ENCODE data around the gene GALNS. TPM values are rescaled to one million over a fixed set of nuclear protein-coding genes. Genes with fewer than 3 reads are reported as not detected.
A peak's percentile ranks its signal among the peaks of the same experiment; 100 is the strongest.

GALNS gene
- polyA plus RNA-seq, 6 donors from 2014 or later, result 6.1 to 21.4 (median 9.5) TPM

DNA sequence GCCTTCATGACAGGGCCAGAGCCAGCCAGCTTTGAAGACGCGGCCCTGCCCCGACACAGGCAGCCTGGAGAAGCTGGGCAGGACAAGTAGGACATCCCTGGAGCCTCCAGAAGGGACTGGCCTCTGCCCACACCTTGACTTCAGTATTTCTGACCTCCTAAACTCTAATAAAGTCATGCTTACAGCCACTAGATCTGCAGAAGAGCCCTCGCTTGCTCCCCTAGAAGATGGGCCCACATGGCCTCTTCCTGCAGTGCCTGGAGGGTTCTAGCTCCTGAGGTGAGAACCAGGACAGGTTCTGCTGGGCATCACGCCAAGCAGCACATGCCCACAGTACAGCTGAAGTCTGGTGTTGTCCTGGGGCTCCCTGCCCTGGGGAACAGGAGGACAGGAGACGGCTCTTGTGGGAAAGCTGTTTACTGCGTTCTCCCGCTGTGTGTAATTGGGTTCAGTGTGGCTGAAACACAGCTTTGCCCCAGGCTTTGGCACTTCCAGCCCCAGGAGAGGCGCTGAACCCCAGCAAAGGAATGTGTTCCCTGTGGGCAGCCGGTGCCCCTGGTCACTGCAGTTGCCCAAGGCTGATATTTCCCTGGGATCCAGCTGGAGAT, 47.6 kb downstream of the GALNS start:
- Mint-ChIP-seq H3K27me3 (no peaks in the 10 kb centered on the region), H3K9me3 (no peaks in the 10 kb centered on the region), H3K4me1 (peaks cover 12 to 35% (median 16%) of the 10 kb centered on the region in 3 donors), H3K4me3 (peak overlapping the region in 6 of 8 donors; percentile 20 to 93 (median 26)), H3K27ac (no peak overlapping the region), H3K36me3 (no peaks in the 10 kb centered on the region)
- ATAC-seq (ENCODE audit: low read depth in 2 of 2), result no peak
- no peak for DNase-seq

DNA sequence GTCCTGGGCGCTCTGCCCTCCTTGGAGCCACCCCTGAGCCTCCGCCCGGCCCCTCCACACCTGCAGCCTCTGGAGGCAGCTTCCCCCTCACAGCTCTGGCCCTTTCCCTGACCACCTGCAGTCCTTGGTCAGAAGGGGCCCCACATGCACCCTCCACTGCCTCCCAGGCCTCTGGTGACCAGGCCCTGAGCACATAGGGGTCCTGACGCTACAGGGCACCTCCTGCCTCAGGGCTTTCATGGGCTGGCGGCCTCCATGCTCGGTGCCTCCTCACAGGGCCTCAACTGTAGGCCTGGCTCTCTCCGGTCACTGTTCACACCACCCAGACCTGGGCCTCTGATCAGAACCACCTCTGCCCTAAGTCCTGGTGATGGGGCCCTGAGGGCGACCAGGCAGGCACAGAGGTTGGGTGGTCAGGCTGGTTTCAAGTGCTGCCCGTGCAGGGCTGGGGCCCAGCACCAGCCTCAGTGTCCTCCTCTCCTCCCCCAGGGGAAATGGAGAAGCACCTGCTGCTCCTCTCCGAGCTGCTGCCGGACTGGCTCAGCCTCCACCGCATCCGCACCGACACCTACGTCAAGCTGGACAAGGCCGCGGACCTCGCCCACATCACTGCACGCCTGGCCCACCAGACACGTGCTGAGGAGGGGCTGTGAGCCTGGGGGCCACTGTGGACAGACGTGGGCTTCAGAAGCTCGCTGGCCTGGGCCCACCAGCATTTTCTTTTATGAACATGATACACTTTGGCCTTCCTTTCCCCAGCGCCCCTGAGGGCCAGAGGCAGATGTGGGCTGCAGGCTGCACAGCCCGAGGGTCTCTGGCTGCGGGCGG, 48.9 kb downstream of the GALNS start:
- Mint-ChIP-seq H3K4me3 (peak overlapping the region in 3 of 8 donors; percentile 25 to 93 (median 29)), H3K27me3 (no peaks in the 10 kb centered on the region)

DNA sequence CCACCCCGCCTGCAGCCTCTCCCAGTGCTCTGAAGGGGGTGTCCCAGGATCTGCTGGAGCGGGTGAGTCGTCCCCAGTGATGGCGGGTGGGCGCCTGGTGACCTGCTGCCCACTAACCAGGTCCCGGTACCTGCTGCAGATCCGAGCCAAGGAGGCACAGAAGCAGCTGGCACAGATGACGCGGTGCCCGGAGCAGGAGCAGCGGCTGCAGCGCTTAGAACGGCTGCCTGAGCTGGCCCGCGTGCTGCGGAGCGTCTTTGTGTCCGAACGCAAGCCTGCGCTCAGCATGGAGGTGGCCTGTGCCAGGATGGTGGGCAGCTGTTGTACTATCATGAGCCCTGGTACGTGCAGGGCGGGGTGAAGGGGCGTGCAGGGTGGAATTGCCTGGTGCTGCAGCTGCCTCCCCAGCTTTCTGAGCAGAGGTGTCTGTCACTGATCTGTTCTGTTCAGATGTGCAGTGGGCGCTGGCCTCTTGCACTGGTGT, 49.6 kb downstream of the GALNS start:
- H3K27me3 Mint-ChIP-seq, result no peaks in the 10 kb centered on the region
- no peak for ATAC-seq (ENCODE audit: low read depth in 2 of 2)
- H3K4me1 Mint-ChIP-seq, result peaks cover 17 to 29% (median 19%) of the 10 kb centered on the region in 3 donors
- no peak overlapping the region for H3K27ac Mint-ChIP-seq
- H3K4me3 Mint-ChIP-seq, result peak overlapping the region in 1 of 8 donors; percentile 9
- H3K9me3 Mint-ChIP-seq, result no peaks in the 10 kb centered on the region
- no peaks in the 10 kb centered on the region for H3K36me3 Mint-ChIP-seq
- no peak for DNase-seq

More for the DNA sequence above, 48.9 kb downstream of the GALNS start:
- DNase-seq, result no peak
- Mint-ChIP-seq H3K36me3 (no peaks in the 10 kb centered on the region), H3K9me3 (no peaks in the 10 kb centered on the region), H3K4me1 (peaks cover 14 to 35% (median 17%) of the 10 kb centered on the region in 3 donors), H3K27ac (peak overlapping the region in 2 of 6 donors; percentile 41 to 69)
- ATAC-seq (ENCODE audit: low read depth in 2 of 2), result no peak

DNA sequence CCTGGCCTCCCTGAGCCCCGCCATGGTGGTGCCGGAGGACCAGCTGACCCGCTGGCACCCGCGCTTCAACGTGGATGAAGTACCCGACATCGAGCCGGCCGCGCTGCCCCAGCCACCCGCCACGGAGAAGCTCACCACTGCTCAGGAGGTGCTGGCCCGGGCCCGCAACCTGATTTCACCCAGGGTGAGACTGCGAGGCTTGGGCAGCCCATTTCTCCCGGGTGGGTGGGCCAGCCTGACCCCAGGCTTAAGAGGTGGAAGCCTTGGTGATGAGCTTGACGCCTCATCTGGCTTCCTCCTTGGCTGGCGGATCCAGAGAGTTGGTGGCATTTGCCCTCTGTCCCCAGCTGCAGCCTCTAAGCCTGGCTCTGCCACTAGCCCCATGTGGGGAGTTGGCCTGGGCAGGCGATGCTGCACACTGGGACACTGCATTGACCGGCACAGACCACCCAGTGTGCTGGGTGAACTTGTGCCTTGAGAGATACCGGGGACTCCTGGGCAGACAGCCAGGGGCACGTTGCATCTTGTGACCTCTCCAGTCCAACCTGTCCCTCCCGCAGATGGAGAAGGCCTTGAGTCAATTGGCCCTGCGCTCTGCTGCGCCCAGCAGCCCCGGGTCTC, 50.1 kb downstream of the GALNS start:
- no peaks in the 10 kb centered on the region for H3K27me3 Mint-ChIP-seq
- H3K9me3 Mint-ChIP-seq, result no peaks in the 10 kb centered on the region
- H3K27ac Mint-ChIP-seq, result no peak overlapping the region
- no peaks in the 10 kb centered on the region for H3K36me3 Mint-ChIP-seq
- peaks cover 15 to 29% (median 21%) of the 10 kb centered on the region in 3 donors for H3K4me1 Mint-ChIP-seq
- ATAC-seq (ENCODE audit: low read depth in 2 of 2) (no peak), DNase-seq (no peak)
- H3K4me3 Mint-ChIP-seq, result peak overlapping the region in 1 of 8 donors; percentile 35

DNA sequence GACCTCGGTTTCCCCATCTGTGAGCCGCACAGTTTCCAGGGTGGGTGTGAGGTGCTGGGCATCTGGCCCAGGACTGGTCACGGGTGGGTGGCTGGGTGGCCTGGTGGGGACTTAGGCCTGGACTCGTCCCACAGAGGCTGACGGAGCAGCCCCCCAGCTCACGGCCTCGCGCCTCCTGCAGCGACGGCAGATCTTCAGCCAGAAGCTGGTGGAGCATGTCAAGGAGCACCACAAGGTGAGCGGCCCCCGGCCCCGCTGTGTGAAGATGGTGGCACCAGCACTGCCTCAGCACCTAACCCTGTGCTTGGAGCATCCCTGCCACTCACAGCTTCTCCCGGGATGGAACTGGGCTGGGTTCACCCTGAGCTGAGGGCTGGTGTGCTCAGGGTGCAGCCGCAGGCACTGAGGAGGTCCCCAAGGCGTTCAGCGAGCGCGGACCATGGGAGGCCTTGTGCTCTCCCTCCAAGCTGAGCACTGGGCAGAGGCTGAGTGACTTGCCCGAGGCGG, 50.8 kb downstream of the GALNS start:
- H3K27me3 Mint-ChIP-seq, result no peaks in the 10 kb centered on the region
- no peak for DNase-seq
- no peak overlapping the region for H3K4me3 Mint-ChIP-seq
- H3K36me3 Mint-ChIP-seq, result no peaks in the 10 kb centered on the region
- peaks cover 12 to 30% (median 21%) of the 10 kb centered on the region in 3 donors for H3K4me1 Mint-ChIP-seq
- peak overlapping the region in 1 of 6 donors; percentile 54 for H3K27ac Mint-ChIP-seq
- no peak for ATAC-seq (ENCODE audit: low read depth in 2 of 2)
- no peaks in the 10 kb centered on the region for H3K9me3 Mint-ChIP-seq

DNA sequence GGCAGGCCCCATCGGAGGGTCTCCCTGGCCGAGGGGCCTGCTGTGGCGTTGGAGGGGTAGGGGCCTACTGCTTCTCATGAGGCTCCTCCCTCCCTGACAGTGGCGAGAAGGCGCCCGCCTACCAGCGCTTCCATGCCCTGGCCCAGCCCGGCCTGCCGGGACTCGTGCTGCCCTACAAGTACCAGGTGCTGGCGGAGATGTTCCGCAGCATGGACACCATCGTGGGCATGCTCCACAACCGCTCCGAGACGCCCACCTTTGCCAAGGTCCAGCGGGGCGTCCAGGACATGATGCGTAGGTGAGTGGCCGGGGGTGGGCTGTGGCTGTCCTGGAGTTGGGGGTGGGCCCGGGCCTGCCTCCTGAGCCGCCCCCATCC, 51.4 kb downstream of the GALNS start:
- H3K4me3 Mint-ChIP-seq, result peak overlapping the region in 1 of 8 donors; percentile 9
- no peaks in the 10 kb centered on the region for H3K36me3 Mint-ChIP-seq
- DNase-seq (no peak), ATAC-seq (ENCODE audit: low read depth in 2 of 2) (no peak)
- peaks cover 14 to 30% (median 23%) of the 10 kb centered on the region in 3 donors for H3K4me1 Mint-ChIP-seq
- H3K9me3 Mint-ChIP-seq, result no peaks in the 10 kb centered on the region
- H3K27me3 Mint-ChIP-seq, result no peaks in the 10 kb centered on the region
- no peak overlapping the region for H3K27ac Mint-ChIP-seq

DNA sequence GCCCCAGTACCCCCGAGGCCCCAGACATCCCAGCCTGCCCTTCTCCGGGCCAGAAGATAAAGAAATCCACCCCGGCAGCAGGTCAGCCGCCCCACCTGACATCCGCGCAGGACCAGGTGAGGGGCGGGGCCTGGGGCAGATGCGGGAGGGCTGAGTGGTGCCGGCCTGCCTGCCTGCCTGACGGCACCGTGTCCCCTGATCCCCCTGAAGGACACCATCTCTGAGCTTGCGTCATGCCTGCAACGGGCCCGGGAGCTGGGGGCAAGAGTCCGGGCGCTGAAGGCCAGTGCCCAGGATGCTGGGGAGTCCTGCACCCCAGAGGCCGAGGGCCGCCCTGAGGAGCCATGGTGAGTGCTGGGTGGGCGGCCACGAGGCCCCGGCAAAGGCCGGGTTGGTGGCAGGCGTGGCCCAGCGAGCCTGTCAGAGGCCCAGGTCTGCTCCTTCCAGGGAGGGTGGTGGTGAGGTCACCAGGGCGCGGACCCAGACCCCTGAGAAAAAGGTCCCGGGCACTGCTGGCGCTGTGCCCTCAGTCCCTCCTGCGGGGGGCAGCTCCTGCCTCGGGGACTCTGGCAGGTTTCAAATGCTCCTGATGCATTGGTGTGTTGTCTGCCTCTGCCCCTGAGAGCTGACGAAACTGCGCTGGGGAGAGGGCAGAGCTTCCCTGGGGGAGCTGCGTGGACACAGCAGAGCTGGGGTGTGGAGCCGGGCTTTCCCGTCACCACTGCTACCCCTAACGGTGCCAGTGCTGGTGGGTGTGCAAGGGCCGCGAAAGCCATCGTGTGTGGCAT, 52.0 kb downstream of the GALNS start:
- H3K27me3 Mint-ChIP-seq, result no peaks in the 10 kb centered on the region

DNA sequence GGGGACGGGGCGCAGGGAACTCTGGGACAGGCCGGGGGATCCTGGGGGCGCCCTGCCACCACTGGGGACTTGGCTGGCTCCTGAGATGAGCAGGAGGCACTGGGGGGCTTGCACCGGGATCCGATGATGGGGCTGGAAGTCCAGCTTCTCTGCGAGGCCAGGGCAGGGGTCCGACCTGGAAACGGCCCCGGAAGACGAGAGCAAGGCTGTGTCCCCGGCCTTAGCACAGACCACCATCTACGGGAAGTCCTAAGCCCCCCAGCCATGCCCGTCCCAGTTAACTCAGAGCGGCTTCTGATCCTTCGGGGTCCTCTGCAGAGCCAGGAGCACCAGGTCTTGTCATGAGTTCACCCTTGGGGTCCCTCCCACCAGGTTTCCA, 52.6 kb downstream of the GALNS start:
- Mint-ChIP-seq H3K4me3 (peak overlapping the region; percentile 44 to 82 (median 61)), H3K27me3 (no peaks in the 10 kb centered on the region), H3K36me3 (no peaks in the 10 kb centered on the region), H3K4me1 (peaks cover 14 to 28% (median 26%) of the 10 kb centered on the region in 3 donors), H3K27ac (peak overlapping the region in 2 of 6 donors; percentile 26 to 62), H3K9me3 (no peaks in the 10 kb centered on the region)
- ATAC-seq (ENCODE audit: low read depth in 2 of 2), result no peak
- no peak for DNase-seq

More for the DNA sequence above, 52.0 kb downstream of the GALNS start:
- ATAC-seq (ENCODE audit: low read depth in 2 of 2) (no peak), DNase-seq (no peak)
- H3K27ac Mint-ChIP-seq, result peak overlapping the region in 2 of 6 donors; percentile 26 to 62
- H3K4me1 Mint-ChIP-seq, result peaks cover 14 to 30% (median 23%) of the 10 kb centered on the region in 3 donors
- peak overlapping the region in 6 of 8 donors; percentile 44 to 71 (median 57) for H3K4me3 Mint-ChIP-seq
- H3K9me3 Mint-ChIP-seq, result no peaks in the 10 kb centered on the region
- H3K36me3 Mint-ChIP-seq, result no peaks in the 10 kb centered on the region

DNA sequence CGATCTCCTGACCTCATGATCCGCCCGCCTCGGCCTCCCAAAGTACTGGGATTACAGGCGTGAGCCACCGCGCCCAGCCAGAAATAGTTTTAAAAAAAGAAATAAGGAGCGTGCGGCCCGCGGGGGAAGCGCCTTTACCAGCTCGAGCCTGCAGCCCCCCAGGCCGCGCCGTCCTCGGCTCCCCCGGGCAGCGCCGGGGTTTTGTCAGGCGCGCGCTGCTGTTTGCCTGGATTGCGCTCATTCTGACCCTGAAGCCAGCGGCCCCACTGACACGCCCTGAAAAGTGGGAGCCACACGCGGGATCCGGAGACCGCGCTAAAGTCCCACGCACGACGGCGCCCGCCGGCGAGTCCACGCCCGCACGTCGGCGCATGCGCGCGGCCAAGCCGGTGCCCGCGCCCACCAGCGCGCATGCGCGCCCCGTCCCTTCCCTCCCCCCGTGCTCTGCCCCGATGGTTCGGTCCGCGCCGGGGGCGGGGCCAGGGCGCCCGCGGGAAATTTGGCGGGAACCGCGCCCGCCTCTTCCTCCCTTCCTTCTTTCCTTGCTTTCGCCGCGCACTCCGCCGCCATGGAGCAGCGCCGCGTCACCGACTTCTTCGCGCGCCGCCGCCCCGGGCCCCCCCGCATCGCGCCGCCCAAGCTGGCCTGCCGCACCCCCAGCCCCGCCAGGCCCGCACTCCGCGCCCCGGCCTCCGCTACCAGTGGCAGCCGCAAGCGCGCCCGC, 53.3 kb downstream of the GALNS start, which contains the start of gene CDT1:
Gene CDT1, plus strand, starts transcription at position 526 of the 724 bp plus-strand sequence. Its CDS starts 43 bp downstream, at position 569.
- peak within 1 kb of the TSS; percentile 53 to 93 (median 88) for H3K27ac Mint-ChIP-seq
- peak within 1 kb of the TSS; percentile 80 to 94 (median 88) for H3K4me3 Mint-ChIP-seq
- H3K4me1 Mint-ChIP-seq, result peaks cover 14 to 28% (median 24%) of the 10 kb centered on the region in 3 donors
- DNase-seq, result peak; percentile 79
- ATAC-seq (ENCODE audit: low read depth in 2 of 2), result peak; percentile 53 to 65
- H3K9me3 Mint-ChIP-seq, result no peaks in the 10 kb centered on the region
- H3K36me3 Mint-ChIP-seq, result no peaks in the 10 kb centered on the region
- H3K27me3 Mint-ChIP-seq, result no peaks in the 10 kb centered on the region

DNA sequence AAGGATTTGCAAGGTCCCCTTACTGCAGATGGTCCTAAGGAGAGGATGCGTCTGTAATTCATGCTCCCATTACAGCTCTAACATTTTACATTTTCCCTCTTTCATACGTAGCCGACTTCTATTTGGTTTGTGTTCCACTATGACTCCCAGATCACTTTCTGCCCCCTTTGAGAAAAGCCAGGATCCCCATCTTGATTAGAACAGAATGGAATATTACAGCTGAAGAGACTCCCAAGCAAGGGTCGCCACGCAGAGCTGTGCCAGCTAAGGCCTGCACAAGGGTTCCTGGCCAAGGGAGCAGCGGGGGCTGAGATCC, 56.5 kb downstream of the GALNS start:
- peak overlapping the region in 1 of 6 donors; percentile 6 for H3K27ac Mint-ChIP-seq
- ATAC-seq (ENCODE audit: low read depth in 2 of 2) (no peak), DNase-seq (no peak)
- no peaks in the 10 kb centered on the region for H3K9me3 Mint-ChIP-seq
- no peaks in the 10 kb centered on the region for H3K27me3 Mint-ChIP-seq
- peak overlapping the region in 5 of 8 donors; percentile 3 to 91 (median 29) for H3K4me3 Mint-ChIP-seq
- H3K36me3 Mint-ChIP-seq, result no peaks in the 10 kb centered on the region
- H3K4me1 Mint-ChIP-seq, result peaks cover 14 to 28% (median 26%) of the 10 kb centered on the region in 3 donors

DNA sequence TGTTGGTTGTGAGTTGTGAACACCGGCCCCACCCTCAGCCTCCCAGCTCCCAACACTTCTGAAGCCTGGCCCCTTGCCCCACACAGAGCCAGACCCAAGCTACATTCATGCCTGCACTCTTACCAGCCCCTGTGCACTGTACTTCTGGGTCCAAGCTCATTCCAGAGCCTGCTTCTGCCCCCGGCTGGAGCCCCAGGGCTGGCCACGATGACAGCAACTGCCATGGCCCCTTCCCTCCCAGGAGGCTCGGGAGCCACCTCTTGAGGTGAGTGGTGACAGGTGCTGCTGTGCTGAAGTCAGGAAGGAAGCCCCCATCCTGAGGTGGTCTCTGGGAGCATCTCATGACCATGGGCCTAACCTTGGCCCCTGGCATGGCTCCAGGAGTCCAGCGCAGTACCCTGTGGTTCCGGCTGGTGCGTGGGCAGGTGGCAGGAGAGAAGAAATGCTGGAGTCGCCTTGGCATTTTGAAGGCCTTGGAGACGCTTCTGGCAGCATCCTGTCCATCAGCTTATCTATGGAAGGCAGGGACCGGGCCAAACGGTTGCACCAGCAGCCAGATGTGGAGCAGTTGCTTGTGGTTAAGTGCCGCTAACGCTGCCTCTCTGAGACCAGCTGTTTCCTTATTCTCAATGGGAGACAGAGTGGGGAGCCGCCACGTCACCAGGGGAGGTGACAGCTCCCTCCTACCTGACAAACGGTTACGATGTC, 57.0 kb downstream of the GALNS start:
- Mint-ChIP-seq H3K27me3 (no peaks in the 10 kb centered on the region), H3K27ac (peak overlapping the region in 1 of 6 donors; percentile 6), H3K4me1 (peaks cover 14 to 32% (median 31%) of the 10 kb centered on the region in 3 donors), H3K9me3 (no peaks in the 10 kb centered on the region), H3K36me3 (no peaks in the 10 kb centered on the region), H3K4me3 (peak overlapping the region in 4 of 8 donors; percentile 3 to 91 (median 28))
- ATAC-seq (ENCODE audit: low read depth in 2 of 2) (no peak), DNase-seq (no peak)

Measured in naive B cell (primary cell).